BLaER1 treated with 17β-estradiol and CSF1 and Interleukin-3, amounts not matched to agents 10 nM and 100 nM (cell line): Measurements from ENCODE around the gene ACTN1.
A peak's percentile ranks its signal among the peaks of the same experiment; 100 is the strongest.
"Not testable (repeated sequence)": the region's sequence is repeated elsewhere in the genome, so short reads cannot be mapped to it uniquely, and the experiment has no call there.

ENCODE experiments used
- H3K27ac ChIP-seq, 11 experiments: shearing (Covaris generic); formaldehyde crosslinking; 2 replicates each; pipeline ENCODE4 v1.8.1; 2022
- H3K27me3 ChIP-seq, 11 experiments: shearing (Covaris generic); formaldehyde crosslinking; 2 replicates each; pipeline ENCODE4 v1.8.1; 2022
- H3K36me3 ChIP-seq, 11 experiments: shearing (Covaris generic); formaldehyde crosslinking; 2 replicates each; pipeline ENCODE4 v1.8.1; 2022
- H3K4me1 ChIP-seq, 10 experiments: shearing (Covaris generic); formaldehyde crosslinking; 2 replicates each; pipeline ENCODE4 v1.8.1; 2022
- H3K4me2 ChIP-seq, 11 experiments: shearing (Covaris generic); formaldehyde crosslinking; 2 replicates each; pipeline ENCODE4 v1.8.1; 2022
- H3K4me3 ChIP-seq, 10 experiments: shearing (Covaris generic); formaldehyde crosslinking; 2 replicates each; pipeline ENCODE4 v1.8.1; 2022
- H3K9ac ChIP-seq, 11 experiments: shearing (Covaris generic); formaldehyde crosslinking; 2 replicates each; pipeline ENCODE4 v1.8.1; 2022
- H3K9me3 ChIP-seq, 11 experiments: shearing (Covaris generic); formaldehyde crosslinking; replicated peaks in 1 of 11; 2 replicates each; pipeline ENCODE4 v1.8.1; 2022
- H4K20me1 ChIP-seq, 11 experiments: shearing (Covaris generic); formaldehyde crosslinking; 2 replicates each; pipeline ENCODE4 v1.8.1; 2022
- Cebpa-rat ChIP-seq, 11 experiments: shearing (Covaris generic); IDR thresholded peaks; 2 replicates each; pipeline ENCODE4 v1.8.1; 2022

ACTN1 gene

GRCh38 chr14:68974759-68975347 lies 4.2 kb downstream of the ACTN1 start:
- peaks cover 38 to 60% (median 49%) of the 10 kb centered on the region in 11 experiments for H3K36me3 ChIP-seq

GRCh38 chr14:68973639-68974038 lies 5.5 kb downstream of the ACTN1 start:
- no peak for TF ChIP-seq Cebpa-rat (IDR thresholded peaks at IDR 0.05)
- Histone ChIP-seq H3K27ac (no peak overlapping the region), H3K4me1 (peaks cover 41 to 63% (median 57%) of the 10 kb centered on the region in 10 experiments), H3K27me3 (no peaks in the 10 kb centered on the region), H3K4me3 (peak overlapping the region in 2 of 10 experiments; percentile 14 to 19; a peak in 3 of 20 replicates), H4K20me1 (peaks cover 48 to 96% (median 87%) of the 10 kb centered on the region in 11 experiments), H3K4me2 (no peak overlapping the region), H3K9me3 (peaks cover 19 to 29% (median 23%) of the 10 kb centered on the region in 11 experiments), H3K9ac (no peak overlapping the region), H3K36me3 (peaks cover 38 to 69% (median 49%) of the 10 kb centered on the region in 11 experiments)

More at GRCh38 chr14:68974759-68975347, 4.2 kb downstream of the ACTN1 start:
- Histone ChIP-seq H3K4me1 (peaks cover 36 to 52% (median 46%) of the 10 kb centered on the region in 10 experiments), H3K4me2 (peak overlapping the region in 5 of 11 experiments; percentile 9 to 98 (median 96); a peak in 7 of 22 replicates), H3K27ac (no peak overlapping the region), H3K9ac (no peak overlapping the region), H3K27me3 (peaks cover 0 to 5% (median 1%) of the 10 kb centered on the region in 11 experiments; a peak in 18 of 22 replicates), H3K4me3 (peak overlapping the region in 1 of 10 experiments; percentile 18; a peak in 1 of 20 replicates), H3K9me3 (peaks cover 19 to 29% (median 23%) of the 10 kb centered on the region in 11 experiments), H4K20me1 (peaks cover 36 to 84% (median 74%) of the 10 kb centered on the region in 11 experiments; a peak in 21 of 22 replicates)
- no peak for TF ChIP-seq Cebpa-rat (IDR thresholded peaks at IDR 0.05)

GRCh38 chr14:68973219-68973565 lies 5.9 kb downstream of the ACTN1 start:
- not testable (repeated sequence) for H3K4me2 ChIP-seq, H3K27me3 ChIP-seq, H3K27ac ChIP-seq, H3K9ac ChIP-seq
- H3K9me3 ChIP-seq, result peaks cover 19 to 29% (median 23%) of the 10 kb centered on the region in 11 experiments
- H3K4me3 ChIP-seq, result peak overlapping the region in 2 of 10 experiments; percentile 14 to 19; a peak in 2 of 20 replicates
- peaks cover 53 to 97% (median 91%) of the 10 kb centered on the region in 11 experiments for H4K20me1 ChIP-seq
- peaks cover 46 to 68% (median 61%) of the 10 kb centered on the region in 10 experiments for H3K4me1 ChIP-seq
- H3K36me3 ChIP-seq, result peaks cover 38 to 72% (median 51%) of the 10 kb centered on the region in 11 experiments

- peaks cover 58 to 99% (median 96%) of the 10 kb centered on the region in 11 experiments for H4K20me1 ChIP-seq
- peaks cover 19 to 29% (median 23%) of the 10 kb centered on the region in 11 experiments for H3K9me3 ChIP-seq
- peaks cover 38 to 78% (median 56%) of the 10 kb centered on the region in 11 experiments for H3K36me3 ChIP-seq
- peaks cover 51 to 73% (median 66%) of the 10 kb centered on the region in 10 experiments for H3K4me1 ChIP-seq
- H3K27ac ChIP-seq, result no peak overlapping the region
- no peak overlapping the region for H3K4me2 ChIP-seq
- H3K4me3 ChIP-seq, result no peak overlapping the region
- no peaks in the 10 kb centered on the region for H3K27me3 ChIP-seq
- no peak overlapping the region for H3K9ac ChIP-seq
- TF ChIP-seq Cebpa-rat (IDR thresholded peaks at IDR 0.05), result no peak
Measured at GRCh38 chr14:68972507-68973218, 6.4 kb downstream of the ACTN1 start.

DNA sequence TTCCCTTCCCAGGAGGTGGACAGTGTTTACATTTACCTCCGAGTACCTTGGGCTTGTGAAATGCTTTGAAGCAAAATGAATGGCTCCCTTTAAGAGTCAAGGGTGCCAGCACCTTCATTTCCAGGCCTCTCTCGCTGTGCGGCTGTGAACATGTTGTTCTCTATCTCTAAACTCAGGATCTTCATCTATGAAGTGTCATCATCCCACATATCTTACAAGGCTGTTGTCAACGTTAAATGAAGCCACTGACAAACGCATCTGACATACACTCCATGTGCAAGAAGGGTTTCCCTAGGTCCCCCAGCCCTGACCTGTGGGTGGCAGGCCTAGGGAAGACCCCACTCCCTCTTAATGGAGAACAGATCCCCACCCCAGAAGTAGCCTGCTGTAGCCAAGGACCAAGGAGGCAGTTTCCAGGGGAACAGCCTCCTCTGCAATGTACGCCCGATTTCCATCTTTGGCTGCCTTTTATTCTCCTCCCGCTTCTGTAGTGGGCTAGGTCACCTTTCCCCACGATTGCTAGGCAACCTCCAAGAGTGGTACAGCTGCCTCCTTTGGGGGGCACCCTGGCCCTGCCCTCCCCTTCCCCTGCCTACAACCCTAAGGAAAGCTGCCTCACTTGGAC lies 7.6 kb downstream of the ACTN1 start:
- Histone ChIP-seq H3K4me2 (peak overlapping the region in 9 of 11 experiments; percentile 29 to 65 (median 45); a peak in 12 of 22 replicates), H3K27me3 (no peaks in the 10 kb centered on the region), H3K4me3 (no peak overlapping the region), H4K20me1 (peaks cover 67 to 100% (median 100%) of the 10 kb centered on the region in 11 experiments), H3K9me3 (peaks cover 19 to 29% (median 23%) of the 10 kb centered on the region in 11 experiments), H3K4me1 (peaks cover 52 to 75% (median 68%) of the 10 kb centered on the region in 10 experiments), H3K27ac (no peak overlapping the region), H3K36me3 (peaks cover 38 to 88% (median 56%) of the 10 kb centered on the region in 11 experiments), H3K9ac (no peak overlapping the region)
- TF ChIP-seq Cebpa-rat (IDR thresholded peaks at IDR 0.05), result no peak

- peaks cover 38 to 90% (median 55%) of the 10 kb centered on the region in 11 experiments for H3K36me3 ChIP-seq
Measured at GRCh38 chr14:68970736-68971135, 8.4 kb downstream of the ACTN1 start.

GRCh38 chr14:68970038-68970612 lies 9.0 kb downstream of the ACTN1 start:
- no peaks in the 10 kb centered on the region for H3K27me3 ChIP-seq
- H3K4me3 ChIP-seq, result no peak overlapping the region
- H3K36me3 ChIP-seq, result peaks cover 38 to 89% (median 49%) of the 10 kb centered on the region in 11 experiments
- H3K4me2 ChIP-seq, result peak overlapping the region; percentile 29 to 65 (median 48)
- no peak for TF ChIP-seq Cebpa-rat (IDR thresholded peaks at IDR 0.05)
- peaks cover 46 to 73% (median 60%) of the 10 kb centered on the region in 10 experiments for H3K4me1 ChIP-seq
- peaks cover 19 to 28% (median 23%) of the 10 kb centered on the region in 11 experiments for H3K9me3 ChIP-seq
- peak overlapping the region in 1 of 11 experiments; percentile 27; a peak in 3 of 22 replicates for H3K27ac ChIP-seq
- peaks cover 73 to 100% (median 100%) of the 10 kb centered on the region in 11 experiments for H4K20me1 ChIP-seq
- H3K9ac ChIP-seq, result peak overlapping the region in 5 of 11 experiments; percentile 4 to 34 (median 15); a peak in 7 of 22 replicates

More at GRCh38 chr14:68970736-68971135, 8.4 kb downstream of the ACTN1 start:
- no peak overlapping the region for H3K4me3 ChIP-seq
- no peak for TF ChIP-seq Cebpa-rat (IDR thresholded peaks at IDR 0.05)
- H3K9ac ChIP-seq, result peak overlapping the region in 4 of 11 experiments; percentile 4 to 34 (median 22); a peak in 3 of 22 replicates
- H3K4me2 ChIP-seq, result peak overlapping the region; percentile 29 to 65 (median 48); a peak in 21 of 22 replicates
- peaks cover 67 to 100% (median 100%) of the 10 kb centered on the region in 11 experiments for H4K20me1 ChIP-seq
- H3K9me3 ChIP-seq, result peaks cover 19 to 29% (median 23%) of the 10 kb centered on the region in 11 experiments
- no peaks in the 10 kb centered on the region for H3K27me3 ChIP-seq
- H3K4me1 ChIP-seq, result peaks cover 51 to 74% (median 65%) of the 10 kb centered on the region in 10 experiments
- no peak overlapping the region; a peak in 1 of 22 replicates for H3K27ac ChIP-seq
